ENCODE results near the gene SALL1. TPM values are rescaled to one million over a fixed set of nuclear protein-coding genes. Genes with fewer than 3 reads are reported as not detected.

The SALL1 gene
- not detected in 2 replicates for total RNA-seq

GRCh38 chr16:51150888-51151320 is at the start of gene SALL1:
Gene SALL1 (minus strand): TSS chr16:51151270. CDS start chr16:51151241, 29 bp downstream.

